ENCODE results near the gene SHISA4. TPM values are rescaled to one million over a fixed set of nuclear protein-coding genes. Genes with fewer than 3 reads are reported as not detected.
A peak's percentile ranks its signal among the peaks of the same experiment; 100 is the strongest.

SHISA4 gene
- polyA plus RNA-seq, 3 donors = 1.5 to 3.1 (median 2.3) TPM

- Mint-ChIP-seq H3K27me3 (ENCODE audit: low read depth in 3 of 3) (peaks cover 0 to 3% (median 0%) of the 10 kb centered on the region in 3 donors), H3K4me1 (peaks cover 9% of the 10 kb centered on the region), H3K27ac (peak overlapping the region in 1 of 7 donors; percentile 33), H3K36me3 (peaks cover 50 to 62% of the 10 kb centered on the region in 2 donors), H3K9me3 (peaks cover 0 to 2% (median 0%) of the 10 kb centered on the region in 7 donors), H3K4me3 (no peak overlapping the region)
- peaks cover 8% of the 10 kb centered on the region in 2 donors for H3K4me1 ChIP-seq (ENCODE audit: control insufficient read depth in 1 of 2, insufficient read depth in 2 of 2, low read length in 2 of 2)
- DNase-seq = no peak
- 100% methylated on average over 2 of the region's 8 CpGs for WGBS (ENCODE audit: insufficient coverage)
- no peak overlapping the region for H3K9ac ChIP-seq (ENCODE audit: insufficient read depth, low read length, poor library complexity, severe bottlenecking)
- H3K9me3 ChIP-seq (replicated peaks in 1 of 2; ENCODE audit: control insufficient read depth in 1 of 2, insufficient read depth in 1 of 2, low read length in 2 of 2) = no peaks in the 10 kb centered on the region
- H3K27me3 ChIP-seq (ENCODE audit: control insufficient read depth in 2 of 2, insufficient read depth in 2 of 2, low read length in 2 of 2) = no peaks in the 10 kb centered on the region
- H3K36me3 ChIP-seq (replicated peaks in 1 of 2; ENCODE audit: control insufficient read depth in 1 of 2, insufficient read depth in 2 of 2, low read length in 2 of 2) = peaks cover 33 to 59% of the 10 kb centered on the region in 2 donors
- no peak overlapping the region for H3K4me2 ChIP-seq (replicated peaks; ENCODE audit: extremely low read depth, low read length, poor library complexity, severe bottlenecking)
- TF ChIP-seq, protein P1, sequence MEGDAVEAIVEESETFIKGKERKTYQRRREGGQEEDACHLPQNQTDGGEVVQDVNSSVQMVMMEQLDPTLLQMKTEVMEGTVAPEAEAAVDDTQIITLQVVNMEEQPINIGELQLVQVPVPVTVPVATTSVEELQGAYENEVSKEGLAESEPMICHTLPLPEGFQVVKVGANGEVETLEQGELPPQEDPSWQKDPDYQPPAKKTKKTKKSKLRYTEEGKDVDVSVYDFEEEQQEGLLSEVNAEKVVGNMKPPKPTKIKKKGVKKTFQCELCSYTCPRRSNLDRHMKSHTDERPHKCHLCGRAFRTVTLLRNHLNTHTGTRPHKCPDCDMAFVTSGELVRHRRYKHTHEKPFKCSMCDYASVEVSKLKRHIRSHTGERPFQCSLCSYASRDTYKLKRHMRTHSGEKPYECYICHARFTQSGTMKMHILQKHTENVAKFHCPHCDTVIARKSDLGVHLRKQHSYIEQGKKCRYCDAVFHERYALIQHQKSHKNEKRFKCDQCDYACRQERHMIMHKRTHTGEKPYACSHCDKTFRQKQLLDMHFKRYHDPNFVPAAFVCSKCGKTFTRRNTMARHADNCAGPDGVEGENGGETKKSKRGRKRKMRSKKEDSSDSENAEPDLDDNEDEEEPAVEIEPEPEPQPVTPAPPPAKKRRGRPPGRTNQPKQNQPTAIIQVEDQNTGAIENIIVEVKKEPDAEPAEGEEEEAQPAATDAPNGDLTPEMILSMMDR (IDR thresholded peaks at IDR 0.05) = no peak
- no peaks in the 10 kb centered on the region for H4K20me1 ChIP-seq (ENCODE audit: insufficient read depth, low read length)
- H3K27ac ChIP-seq (ENCODE audit: low read depth in 1 of 2, low read length in 2 of 2) = no peak overlapping the region
- intact Hi-C loops (cut with micrococcal nuclease) = loop anchor here (5.0 kb wide), 1 partner anchor 96 kb away; no protein-coding TSS in a partner anchor
- H3K79me2 ChIP-seq (ENCODE audit: insufficient read depth, low read length) = no peaks in the 10 kb centered on the region
- no peak overlapping the region for H2AFZ ChIP-seq (ENCODE audit: insufficient read depth, low read depth, low read length, poor library complexity, severe bottlenecking)
- no peak overlapping the region for H3K4me3 ChIP-seq (replicated peaks in 1 of 3; ENCODE audit: low read depth in 2 of 3, low read length in 3 of 3)
Measured at GRCh38 chr1:201876148-201876818, 12.4 kb upstream of the SHISA4 start.

DNA sequence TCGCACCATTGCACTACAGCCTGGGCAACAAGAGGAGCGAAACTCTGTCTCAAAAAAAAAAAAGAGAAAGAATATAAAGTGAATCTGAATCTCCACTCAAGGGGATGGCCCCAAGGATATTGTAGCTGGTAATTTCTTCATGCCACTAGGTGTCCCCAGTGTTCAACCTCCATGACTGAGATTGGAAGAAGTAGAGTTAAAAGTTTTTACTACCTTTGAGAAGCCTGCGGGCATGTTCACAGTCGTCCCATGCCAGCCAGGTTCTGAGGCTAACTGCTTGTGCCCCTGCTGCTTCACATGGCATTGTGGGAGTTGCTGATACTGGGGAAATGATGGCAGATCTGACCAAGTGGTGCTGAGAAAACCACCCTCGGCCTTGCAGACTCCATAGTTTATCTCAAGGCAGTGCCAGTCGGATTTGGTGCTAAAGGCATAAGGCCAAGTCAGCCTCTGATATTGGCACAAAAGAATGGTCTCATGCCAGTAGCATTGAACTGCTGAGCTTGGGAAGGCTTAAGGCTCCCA, 10.8 kb upstream of the SHISA4 start:
- no peak overlapping the region for H2AFZ ChIP-seq (ENCODE audit: insufficient read depth, low read depth, low read length, poor library complexity, severe bottlenecking)
- no peaks in the 10 kb centered on the region for H3K9me3 ChIP-seq (replicated peaks in 1 of 2; ENCODE audit: control insufficient read depth in 1 of 2, insufficient read depth in 1 of 2, low read length in 2 of 2)
- H3K27me3 Mint-ChIP-seq (ENCODE audit: low read depth in 3 of 3) = peaks cover 0 to 3% (median 0%) of the 10 kb centered on the region in 3 donors
- H3K4me2 ChIP-seq (replicated peaks; ENCODE audit: extremely low read depth, low read length, poor library complexity, severe bottlenecking) = no peak overlapping the region
- H3K4me1 ChIP-seq (ENCODE audit: control insufficient read depth in 1 of 2, insufficient read depth in 2 of 2, low read length in 2 of 2) = peaks cover 25% of the 10 kb centered on the region in 2 donors
- H3K27ac ChIP-seq (ENCODE audit: low read depth in 1 of 2, low read length in 2 of 2) = peak overlapping the region in 1 of 2 donors; percentile 7
- H3K36me3 ChIP-seq (replicated peaks in 1 of 2; ENCODE audit: control insufficient read depth in 1 of 2, insufficient read depth in 2 of 2, low read length in 2 of 2) = peaks cover 16 to 42% of the 10 kb centered on the region in 2 donors
- no peak overlapping the region for H3K4me3 Mint-ChIP-seq
- TF ChIP-seq, protein P1 (IDR thresholded peaks at IDR 0.05) = peak; percentile 72
- intact Hi-C loops (cut with micrococcal nuclease) = loop anchor here (2.0 to 5.0 kb wide), 2 partner anchors 77 to 94 kb away; partner anchors contain the start of gene TIMM17A (in 1 of the 2)
- 52% methylated on average over 4 of the region's 6 CpGs for WGBS (ENCODE audit: insufficient coverage)
- no peak overlapping the region for H3K4me3 ChIP-seq (replicated peaks in 1 of 3; ENCODE audit: low read depth in 2 of 3, low read length in 3 of 3)
- H3K79me2 ChIP-seq (ENCODE audit: insufficient read depth, low read length) = no peaks in the 10 kb centered on the region
- H3K4me1 Mint-ChIP-seq = peaks cover 22% of the 10 kb centered on the region
- no peaks in the 10 kb centered on the region for H4K20me1 ChIP-seq (ENCODE audit: insufficient read depth, low read length)
- DNase-seq = peak; percentile 25 to 40 (median 39)
- peaks cover 0 to 2% (median 0%) of the 10 kb centered on the region in 7 donors for H3K9me3 Mint-ChIP-seq
- peaks cover 33 to 46% of the 10 kb centered on the region in 2 donors for H3K36me3 Mint-ChIP-seq
- H3K27ac Mint-ChIP-seq = peak overlapping the region in 3 of 7 donors; percentile 16 to 50 (median 37)
- no peaks in the 10 kb centered on the region for H3K27me3 ChIP-seq (ENCODE audit: control insufficient read depth in 2 of 2, insufficient read depth in 2 of 2, low read length in 2 of 2)
- no peak overlapping the region for H3K9ac ChIP-seq (ENCODE audit: insufficient read depth, low read length, poor library complexity, severe bottlenecking)
